ENCODE measurements around the gene NDUFS5.

- TF ChIP-seq CTCF (IDR thresholded peaks at IDR 0.05) (no peak), POLR2A (IDR thresholded peaks at IDR 0.05) (no peak)
These were observed 4.7 kb upstream of the NDUFS5 start for GRCh38 chr1:39021426-39021825.
